Measurements from ENCODE around the gene SLC22A14. TPM values are rescaled to one million over a fixed set of nuclear protein-coding genes. Genes with fewer than 3 reads are reported as not detected.

The SLC22A14 gene
- total RNA-seq, 1 experiment from 2014 or later = not detected

- no peaks in the 10 kb centered on the region for H3K79me1 ChIP-seq (ENCODE audit: insufficient read depth, low read depth, low read length, poor library complexity, severe bottlenecking)
- no peaks in the 10 kb centered on the region for H3K79me2 ChIP-seq (ENCODE audit: insufficient read depth, low read length)
- no peak overlapping the region for H2AK5ac ChIP-seq (ENCODE audit: insufficient read length, low read length)
- H3K27ac ChIP-seq (ENCODE audit: insufficient read length, low read depth, low read length) = no peak overlapping the region
- no peak overlapping the region for H3T11ph ChIP-seq (ENCODE audit: low read length)
- H2BK12ac ChIP-seq (ENCODE audit: insufficient read length, low read depth, low read length) = no peak overlapping the region
- no peak overlapping the region for H4K8ac ChIP-seq (replicated peaks; ENCODE audit: insufficient read length, low read depth, low read length)
- no peak overlapping the region for H3K23ac ChIP-seq (ENCODE audit: insufficient read length, low read depth, low read length)
- no peaks in the 10 kb centered on the region for H3K4me1 ChIP-seq (ENCODE audit: insufficient read depth, low read length)
- Mint-ChIP-seq H3K4me1 (peaks cover 0 to 3% of the 10 kb centered on the region in 2 experiments; a peak in 1 of 4 replicates), H3K36me3 (ENCODE audit: insufficient read depth in 1 of 3, low read depth in 3 of 3) (no peaks in the 10 kb centered on the region), H3K27me3 (ENCODE audit: low read depth) (no peaks in the 10 kb centered on the region; the same call in 1 of the 2 replicates), H3K9me3 (no peaks in the 10 kb centered on the region), H3K27ac (no peak overlapping the region), H3K4me3 (no peak overlapping the region)
- no peak overlapping the region for H4K91ac ChIP-seq (ENCODE audit: insufficient read length, low read depth, low read length)
- H3K9ac ChIP-seq (ENCODE audit: extremely low read depth, insufficient read length, low read length) = no peak overlapping the region
- TF ChIP-seq, protein P1, sequence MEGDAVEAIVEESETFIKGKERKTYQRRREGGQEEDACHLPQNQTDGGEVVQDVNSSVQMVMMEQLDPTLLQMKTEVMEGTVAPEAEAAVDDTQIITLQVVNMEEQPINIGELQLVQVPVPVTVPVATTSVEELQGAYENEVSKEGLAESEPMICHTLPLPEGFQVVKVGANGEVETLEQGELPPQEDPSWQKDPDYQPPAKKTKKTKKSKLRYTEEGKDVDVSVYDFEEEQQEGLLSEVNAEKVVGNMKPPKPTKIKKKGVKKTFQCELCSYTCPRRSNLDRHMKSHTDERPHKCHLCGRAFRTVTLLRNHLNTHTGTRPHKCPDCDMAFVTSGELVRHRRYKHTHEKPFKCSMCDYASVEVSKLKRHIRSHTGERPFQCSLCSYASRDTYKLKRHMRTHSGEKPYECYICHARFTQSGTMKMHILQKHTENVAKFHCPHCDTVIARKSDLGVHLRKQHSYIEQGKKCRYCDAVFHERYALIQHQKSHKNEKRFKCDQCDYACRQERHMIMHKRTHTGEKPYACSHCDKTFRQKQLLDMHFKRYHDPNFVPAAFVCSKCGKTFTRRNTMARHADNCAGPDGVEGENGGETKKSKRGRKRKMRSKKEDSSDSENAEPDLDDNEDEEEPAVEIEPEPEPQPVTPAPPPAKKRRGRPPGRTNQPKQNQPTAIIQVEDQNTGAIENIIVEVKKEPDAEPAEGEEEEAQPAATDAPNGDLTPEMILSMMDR (conservative IDR thresholded peaks at IDR 0.05) = no peak
- H3K23me2 ChIP-seq (ENCODE audit: insufficient read length, low read depth, low read length, poor library complexity, severe bottlenecking) = no peaks in the 10 kb centered on the region
- H3K4me2 ChIP-seq (ENCODE audit: insufficient read depth, insufficient read length, low read length) = no peak overlapping the region
- H2BK120ac ChIP-seq (ENCODE audit: low read depth, low read length, poor library complexity, severe bottlenecking) = no peak overlapping the region
- no peak overlapping the region for H2AFZ ChIP-seq (ENCODE audit: low read length)
- no peak overlapping the region for H4K5ac ChIP-seq (ENCODE audit: insufficient read length, low read depth, low read length)
- H3K14ac ChIP-seq (ENCODE audit: insufficient read depth, low read length) = no peak overlapping the region
- no peak for DNase-seq
- H4K20me1 ChIP-seq (ENCODE audit: control insufficient read depth, insufficient read depth, insufficient read length) = no peaks in the 10 kb centered on the region
- H3K9me3 ChIP-seq (ENCODE audit: control insufficient read depth, low read depth, low read length) = no peaks in the 10 kb centered on the region
- no peak overlapping the region for H3K18ac ChIP-seq (ENCODE audit: insufficient read length, low read depth, low read length)
- H3K4ac ChIP-seq (ENCODE audit: low read depth, low read length) = no peak overlapping the region
- no peak overlapping the region for H2BK15ac ChIP-seq (ENCODE audit: low read depth, low read length)
- no peaks in the 10 kb centered on the region for H3K27me3 ChIP-seq (ENCODE audit: insufficient read depth, low read length)
- H3K56ac ChIP-seq (ENCODE audit: insufficient read length, low read depth, low read length) = no peak overlapping the region
- no peak overlapping the region for H2BK20ac ChIP-seq (ENCODE audit: low read depth, low read length, poor library complexity, severe bottlenecking)
- H2BK5ac ChIP-seq (ENCODE audit: insufficient read length, low read length) = no peak overlapping the region
Observed at GRCh38 chr3:38297537-38297936, 15.4 kb downstream of the SLC22A14 start.

Measured in H9 (cell line).